Measurements from ENCODE around the gene KMT5B.

Gene KMT5B

DNA sequence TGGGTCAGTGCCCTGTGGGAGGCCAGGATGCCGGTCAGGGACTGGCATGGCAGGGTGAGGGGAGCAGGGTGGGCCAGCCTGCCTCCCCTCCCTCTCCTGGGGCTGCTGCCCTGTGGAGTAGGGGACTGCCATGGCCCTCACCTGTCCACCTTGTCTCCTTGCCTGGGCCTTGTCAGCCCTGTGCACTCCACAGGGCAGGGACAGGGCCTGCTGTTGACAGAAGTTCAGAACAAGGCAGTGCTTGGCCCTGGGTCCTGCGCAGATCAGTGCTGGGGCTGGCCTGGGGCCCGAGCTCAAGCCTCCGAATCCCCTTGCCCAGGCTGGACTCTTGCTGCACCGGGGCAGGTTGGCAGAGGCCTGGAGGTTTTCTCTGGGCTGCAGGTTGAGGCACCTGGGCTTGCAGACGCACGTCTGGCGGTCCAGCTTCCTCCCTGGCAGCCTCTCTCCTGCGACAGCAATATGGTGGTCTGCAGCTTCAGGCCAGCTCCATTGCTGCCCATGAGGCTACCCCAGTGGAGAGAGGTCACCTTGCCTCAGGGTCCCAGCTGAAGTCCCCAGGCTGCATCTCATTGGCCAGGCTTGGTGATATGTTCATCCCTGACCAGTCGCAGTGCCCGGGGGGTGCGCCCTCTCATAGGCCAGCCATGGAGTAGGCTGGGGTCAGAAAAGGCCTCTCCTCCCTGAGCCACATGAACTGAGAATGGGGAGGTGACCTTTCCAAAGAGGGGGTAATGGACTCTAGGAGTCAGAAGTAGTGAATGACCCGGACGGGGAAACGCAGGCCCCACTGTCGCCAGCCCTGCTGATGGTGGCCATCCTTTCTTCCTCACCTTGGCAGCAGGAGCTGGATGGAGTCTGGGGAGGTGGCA lies 70.4 kb downstream of the KMT5B start:
- no peak for DNase-seq

DNA sequence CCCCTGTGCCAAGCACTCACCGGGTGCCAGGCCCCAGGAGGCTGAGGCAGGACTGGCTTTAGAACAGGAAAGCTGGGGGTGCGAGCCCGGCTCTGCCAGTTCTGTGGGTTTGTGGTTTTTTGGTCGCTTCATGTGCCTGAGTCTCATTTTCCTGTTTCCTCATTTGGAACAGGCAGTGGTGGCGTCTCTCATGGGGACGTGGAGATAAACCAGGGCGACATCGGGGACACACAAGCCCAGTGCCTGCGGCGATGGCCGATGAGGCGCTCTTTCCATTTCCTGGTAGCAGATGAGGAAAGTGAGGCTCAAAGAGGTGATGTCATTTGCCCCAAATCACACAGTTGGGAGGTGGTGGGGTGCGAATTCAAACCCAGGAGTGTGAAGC lies 71.1 kb downstream of the KMT5B start:
- peak; percentile 19 for DNase-seq

DNA sequence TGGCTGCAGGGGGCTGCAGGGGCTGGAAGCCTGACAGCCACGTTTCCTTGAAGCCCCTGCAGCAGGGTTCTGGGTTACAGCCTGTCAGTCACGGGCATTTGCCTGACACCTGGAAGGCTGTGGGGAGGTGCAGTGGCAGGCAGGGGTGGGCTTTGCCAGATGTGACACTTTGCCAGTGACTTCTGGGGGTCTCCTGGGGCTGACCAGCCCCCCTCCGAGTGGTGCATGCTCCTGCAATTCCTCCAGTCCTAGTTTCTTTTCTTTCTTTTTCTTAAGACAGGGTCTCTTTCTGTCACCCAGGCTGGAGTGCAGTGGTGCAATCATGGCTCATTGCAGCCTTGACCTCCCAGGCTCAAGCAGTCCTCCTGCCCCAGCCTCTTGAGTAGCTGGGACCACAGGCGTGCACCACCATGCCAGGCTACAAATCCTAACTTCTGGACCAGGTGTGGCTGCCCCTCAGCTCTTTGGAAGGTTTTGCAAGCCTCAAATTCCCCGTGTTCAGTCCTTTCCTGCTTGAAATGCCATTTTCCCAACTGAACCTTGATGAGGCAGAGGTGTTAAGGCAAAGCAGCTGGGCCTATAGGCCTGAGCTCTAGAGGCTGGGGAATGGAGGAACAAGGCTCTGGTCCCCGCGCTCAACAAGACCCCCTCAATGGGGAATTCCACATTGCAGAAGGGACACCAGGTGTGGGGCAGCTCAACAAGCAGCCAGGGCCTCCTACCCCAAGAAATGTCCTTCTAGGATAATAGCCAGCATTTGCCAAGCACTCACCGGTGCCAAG lies 71.7 kb downstream of the KMT5B start:
- DNase-seq, result no peak

DNA sequence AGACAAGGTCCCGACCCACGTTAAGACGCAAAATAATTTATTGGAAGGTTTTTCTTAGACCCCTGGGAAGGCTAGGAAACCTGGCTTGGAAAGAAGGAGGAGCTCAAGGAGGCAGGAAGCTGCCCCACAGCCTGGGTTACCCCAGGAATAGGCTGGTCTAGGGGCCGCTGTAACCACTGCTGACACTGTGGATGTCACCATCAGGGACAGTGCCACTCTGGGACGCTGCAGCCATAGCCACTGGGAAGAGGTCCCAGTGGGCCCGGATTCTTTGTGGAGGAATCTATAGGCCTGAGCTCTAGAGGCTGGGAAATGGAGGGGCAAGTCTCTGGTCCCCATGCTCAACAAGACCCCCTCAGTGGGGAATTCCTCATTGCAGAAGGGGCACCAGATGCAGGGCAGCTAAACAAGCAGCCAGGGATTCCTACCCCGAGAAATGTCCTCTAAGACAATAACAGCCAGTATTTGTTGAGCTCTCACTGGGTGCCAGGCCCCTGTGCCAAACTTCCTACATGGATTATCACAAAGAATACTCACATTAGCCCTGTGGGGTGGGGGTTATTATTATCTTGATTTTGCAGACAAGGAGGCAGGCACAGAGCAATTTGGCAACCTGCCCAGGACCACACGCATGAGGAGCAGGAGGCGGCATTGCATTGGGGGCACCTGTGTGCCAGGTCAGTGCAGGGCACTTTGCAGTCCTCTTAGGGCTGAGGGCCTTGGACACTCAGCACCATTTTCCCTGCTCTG lies 72.4 kb downstream of the KMT5B start:
- no peak for DNase-seq

DNA sequence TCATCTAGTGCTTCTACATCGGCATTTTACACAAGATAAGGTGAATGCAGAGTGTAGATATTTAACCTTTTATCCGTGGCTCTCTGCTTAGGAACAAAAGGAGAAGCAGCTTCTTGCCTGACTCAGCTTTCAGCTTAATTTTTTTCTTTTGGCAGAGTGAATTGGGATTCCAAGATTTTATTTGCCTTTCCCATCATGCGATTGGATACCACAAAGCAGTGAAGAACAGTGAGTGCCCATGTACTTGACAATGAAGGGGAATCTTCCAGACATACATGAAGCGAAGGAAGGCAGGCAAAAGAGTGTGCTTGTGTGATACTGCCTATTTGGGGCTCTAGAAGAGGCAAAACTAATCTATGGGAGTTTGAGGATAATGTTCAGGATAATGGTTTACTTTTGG lies 74.9 kb downstream of the KMT5B start:
- no peak for DNase-seq

DNA sequence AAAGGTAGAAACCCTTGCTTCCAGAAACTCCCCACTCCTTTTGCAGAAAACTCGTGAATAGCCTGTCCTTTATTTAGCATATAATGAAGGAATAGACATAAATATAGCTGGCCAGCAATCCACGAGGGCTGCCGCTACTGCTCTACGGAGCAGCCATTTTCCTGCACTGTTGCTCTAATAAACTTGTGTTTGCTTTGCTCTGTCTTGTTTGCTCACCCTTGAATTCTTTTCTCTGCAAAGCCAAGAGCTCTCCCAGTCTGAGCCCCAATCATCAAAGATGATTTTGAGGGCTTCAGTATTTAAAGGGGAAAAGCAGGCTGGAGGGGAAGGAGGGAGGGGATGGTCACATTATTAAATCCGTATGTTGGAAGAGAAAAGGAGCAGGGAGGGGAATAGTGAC lies 75.3 kb downstream of the KMT5B start:
- no peak for DNase-seq

DNA sequence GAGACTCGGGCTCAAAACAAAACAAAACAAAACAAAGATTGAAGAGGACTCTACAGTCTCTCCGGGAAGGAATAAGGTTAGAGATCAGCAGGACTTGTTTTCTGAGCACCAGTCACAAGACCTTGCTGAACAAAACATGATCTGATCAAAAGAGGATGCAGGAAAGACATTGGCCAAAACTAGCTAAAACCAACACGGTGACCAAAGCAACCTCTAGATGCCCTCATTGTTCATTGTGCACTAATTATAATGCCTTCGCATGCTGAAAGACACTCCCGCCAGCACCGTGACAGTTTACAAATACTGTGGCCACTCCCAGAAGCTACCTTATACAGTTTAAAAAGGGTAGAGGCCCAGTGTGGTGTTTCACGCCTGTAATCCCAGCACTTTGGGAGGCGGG lies 76.2 kb downstream of the KMT5B start:
- no peak for DNase-seq

DNA sequence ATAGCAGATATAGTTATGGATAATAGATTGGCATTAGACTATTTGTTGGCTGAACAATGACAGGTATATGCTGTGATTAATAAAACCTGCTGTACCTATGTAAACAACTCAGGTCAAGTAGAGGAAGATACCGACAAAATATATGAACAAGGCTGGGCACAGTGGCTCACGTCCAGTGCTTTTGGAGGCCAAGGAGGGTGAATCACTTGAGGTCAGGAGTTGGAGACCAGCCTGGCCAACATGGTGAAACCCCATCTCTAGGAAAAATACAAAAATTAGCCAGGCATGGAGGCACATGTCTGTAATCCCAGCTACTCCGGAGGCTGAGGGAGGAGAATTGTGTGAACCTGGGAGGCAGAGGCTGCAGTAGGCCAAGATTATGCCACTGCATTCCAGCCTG lies 77.9 kb downstream of the KMT5B start:
- no peak for DNase-seq

DNA sequence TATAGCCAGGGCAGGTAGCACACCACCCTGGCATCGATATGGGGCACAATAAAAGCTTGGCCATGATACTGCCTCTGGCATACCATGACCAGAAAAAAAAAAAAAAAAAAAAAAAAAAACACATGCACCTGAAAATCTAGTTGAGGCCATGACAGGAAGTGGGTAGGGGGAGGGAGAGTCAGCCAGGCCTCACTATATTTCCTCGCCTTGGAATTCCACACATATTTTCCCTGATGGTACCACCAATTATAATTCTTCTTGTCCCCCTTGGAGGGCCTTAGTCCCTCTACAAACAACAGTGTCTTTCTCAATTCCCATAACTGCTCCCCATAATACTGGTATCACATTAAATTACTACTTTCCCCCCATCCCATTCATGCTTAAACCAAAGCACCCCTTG lies 79.3 kb downstream of the KMT5B start:
- DNase-seq, result no peak

DNA sequence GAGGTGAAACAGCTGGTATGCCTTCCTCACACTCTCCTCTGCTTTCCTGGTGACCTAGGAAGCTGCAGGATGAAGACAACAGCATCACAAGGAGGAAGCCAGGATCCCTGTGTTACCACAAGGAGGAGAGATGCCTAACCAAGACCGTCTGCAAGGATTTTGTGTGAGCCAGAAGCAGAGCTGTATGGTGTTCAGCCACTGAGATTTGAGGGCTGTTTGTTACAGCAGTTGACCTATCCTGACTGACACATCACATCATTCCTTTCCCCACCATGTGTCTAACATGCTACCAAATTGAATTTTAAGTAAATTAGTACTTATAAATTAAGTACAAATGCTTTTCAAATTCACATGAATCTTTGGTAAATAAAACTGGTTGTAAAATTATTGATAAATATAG lies 83.0 kb downstream of the KMT5B start:
- no peak for DNase-seq

DNA sequence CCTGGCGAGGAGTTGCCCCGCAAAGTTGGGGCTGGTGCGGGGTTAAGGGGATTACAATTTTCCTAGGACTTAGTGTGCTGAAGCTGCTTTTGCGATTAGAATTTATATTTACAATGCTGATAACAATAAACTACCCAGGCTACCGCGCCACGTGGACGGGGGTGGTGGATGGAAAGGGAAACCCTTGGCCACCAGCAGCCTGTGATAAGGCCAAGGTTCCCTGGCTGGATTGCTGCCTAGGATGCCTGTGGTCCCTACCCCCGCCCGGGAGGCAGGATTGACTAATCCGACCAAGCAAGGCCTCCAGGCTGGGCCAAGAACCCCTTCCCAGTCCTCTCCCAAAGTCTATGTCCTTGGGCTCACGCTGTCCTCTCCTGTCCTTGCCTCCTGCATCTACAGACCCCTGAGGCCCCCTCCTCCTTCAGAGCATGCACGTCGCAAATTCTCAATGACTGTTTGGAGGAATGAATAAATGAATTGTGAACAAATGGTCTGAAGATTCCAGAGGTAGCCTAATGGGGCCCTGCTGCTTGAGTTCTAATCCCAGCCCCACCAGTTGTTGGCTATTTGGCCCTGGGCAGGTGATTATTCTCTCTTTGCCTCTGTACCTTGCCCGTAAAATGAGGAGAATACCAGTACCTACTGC lies 84.3 kb downstream of the KMT5B start:
- no peak for DNase-seq

DNA sequence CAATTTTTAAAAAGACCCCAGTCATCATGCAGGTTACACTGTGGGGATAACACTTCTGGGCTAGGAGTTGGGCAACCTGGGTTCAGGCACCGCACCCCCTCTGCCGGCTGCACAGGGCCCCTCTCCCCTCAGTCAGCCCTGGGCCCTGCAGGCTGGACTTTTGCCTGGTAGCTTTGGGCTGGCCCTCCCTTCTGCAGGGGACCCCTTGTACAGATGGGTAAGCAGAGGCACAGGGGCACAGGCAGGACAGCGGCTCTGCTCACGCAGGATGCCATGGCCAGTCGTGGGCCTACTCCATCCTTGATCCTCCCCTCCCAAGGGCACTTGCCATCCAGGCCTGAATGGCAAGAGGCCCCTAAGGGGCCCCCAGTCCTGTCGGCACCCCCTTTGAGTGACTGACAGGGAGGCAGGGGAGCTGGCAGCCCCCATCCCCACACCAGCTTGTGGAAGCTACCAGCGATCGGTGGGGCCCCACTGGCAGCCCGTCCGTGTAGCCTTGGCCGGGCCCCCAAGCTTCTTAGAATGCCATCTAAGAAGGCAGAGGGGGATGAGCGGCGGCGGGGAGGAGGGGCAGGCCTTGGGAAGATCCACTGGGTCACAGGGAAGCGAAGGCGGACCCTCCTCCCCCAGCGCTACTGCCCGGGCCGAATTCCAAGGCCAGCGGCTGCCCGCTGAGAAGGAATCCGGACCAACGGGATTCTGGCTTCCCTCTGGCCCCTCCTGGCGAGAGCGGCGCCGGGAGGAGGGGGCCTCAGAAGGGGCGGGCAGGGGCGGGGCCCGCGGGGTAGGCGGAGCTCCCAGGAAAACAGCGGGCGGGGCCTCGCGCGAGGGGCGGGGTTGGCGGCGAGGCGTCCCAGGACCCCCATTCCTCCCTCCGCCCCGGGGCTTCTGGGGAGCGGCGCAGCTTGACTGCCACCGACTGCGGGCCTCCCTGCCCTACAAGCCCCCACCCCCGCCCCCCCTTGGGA lies 85.1 kb downstream of the KMT5B start:
- no peak for DNase-seq

DNA sequence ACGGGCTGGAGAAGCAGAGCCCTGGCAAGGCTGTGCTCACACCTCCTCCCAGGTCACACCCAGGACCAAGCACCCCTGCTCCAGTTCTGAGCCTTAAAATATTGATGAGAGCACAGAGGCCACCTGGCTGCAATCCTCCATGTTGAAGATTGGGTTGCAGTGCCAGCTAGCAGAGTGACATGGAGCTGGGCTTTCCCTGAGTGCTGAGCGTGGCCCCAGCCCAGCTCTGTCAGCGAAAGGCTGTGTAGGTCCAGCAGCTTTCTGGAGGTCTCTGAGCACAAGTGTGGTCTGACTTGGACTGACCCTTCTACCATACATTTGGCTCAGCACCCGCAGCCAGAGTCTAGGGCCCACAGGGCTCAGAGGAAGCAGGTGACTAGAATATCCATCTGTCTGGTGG lies 87.9 kb downstream of the KMT5B start:
- no peak for DNase-seq

DNA sequence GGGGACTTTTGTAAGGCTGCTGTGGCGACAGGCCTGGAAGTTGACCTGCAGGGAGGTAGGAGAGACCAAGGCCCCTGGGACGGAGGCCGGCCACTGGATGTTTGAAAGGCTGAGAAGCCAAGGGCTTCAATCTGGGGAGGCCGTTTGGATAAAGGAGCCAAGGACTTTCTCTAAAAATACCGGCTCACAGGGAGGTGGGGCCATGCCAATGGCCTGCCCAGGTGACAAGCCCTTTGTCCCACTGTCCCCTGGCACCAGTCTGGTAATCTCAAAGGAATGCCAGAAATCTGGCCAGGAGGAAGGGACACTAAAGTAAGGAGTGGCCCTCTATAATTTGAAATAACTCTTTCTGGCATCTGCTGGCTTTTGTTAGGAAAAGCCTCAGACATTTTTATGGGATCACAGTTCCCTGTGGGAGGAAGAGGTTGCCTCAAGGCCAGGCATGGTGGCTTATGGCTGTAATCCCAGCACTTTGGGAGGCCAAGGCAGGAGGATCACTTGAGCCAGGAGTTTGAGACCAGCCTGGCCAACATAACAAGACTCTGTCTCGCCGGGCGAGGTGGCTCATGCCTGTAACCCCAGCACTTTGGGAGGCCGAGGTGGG lies 90.1 kb downstream of the KMT5B start:
- DNase-seq, result no peak

DNA sequence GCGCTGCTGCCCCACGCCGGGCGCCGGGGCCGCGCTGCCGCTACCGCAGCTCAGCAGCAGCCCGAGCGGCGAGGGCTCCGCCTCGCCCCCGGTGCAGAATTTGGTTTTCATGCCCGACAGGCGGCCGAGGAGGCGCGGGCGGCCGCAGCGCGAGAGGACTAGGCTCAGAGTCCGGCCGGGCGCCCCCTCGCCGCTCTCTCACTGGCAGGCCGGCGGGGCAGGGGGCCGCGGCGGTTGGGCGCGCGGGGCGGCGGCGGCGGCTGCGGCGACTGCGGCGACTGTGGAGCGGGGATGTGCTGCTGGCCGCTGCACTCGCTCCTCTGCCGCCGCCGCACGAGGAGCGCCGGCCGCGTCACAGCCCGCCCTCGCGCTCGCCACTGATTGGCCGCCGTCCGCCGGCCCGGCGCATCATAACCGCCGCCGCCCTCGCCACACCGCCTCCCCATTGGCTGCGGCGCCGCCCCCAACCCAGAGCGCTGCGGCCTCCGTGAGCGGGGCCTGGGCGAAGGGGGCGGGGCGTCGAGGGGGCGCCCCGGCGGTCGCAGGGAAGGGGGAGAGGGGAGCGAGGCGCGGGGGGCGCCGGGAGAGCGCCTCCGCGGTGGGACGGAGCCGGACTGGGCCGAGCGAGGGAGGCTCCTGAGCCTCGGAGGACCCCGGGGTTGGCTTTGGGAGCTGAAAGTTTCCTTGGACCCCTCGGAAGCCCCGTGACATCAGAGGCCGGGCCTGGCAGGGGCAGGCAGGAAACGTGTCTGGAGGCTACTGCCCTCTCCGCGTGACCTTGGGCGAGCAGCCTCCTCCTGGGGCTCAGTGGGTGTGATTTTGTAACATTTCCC lies 91.8 kb downstream of the KMT5B start, which contains the start of gene CHKA:
Gene CHKA, minus strand, starts transcription at position 322 of the 833 bp plus-strand sequence. Its CDS starts 211 bp downstream, at position 111.
- peak; percentile 86 for DNase-seq

DNA sequence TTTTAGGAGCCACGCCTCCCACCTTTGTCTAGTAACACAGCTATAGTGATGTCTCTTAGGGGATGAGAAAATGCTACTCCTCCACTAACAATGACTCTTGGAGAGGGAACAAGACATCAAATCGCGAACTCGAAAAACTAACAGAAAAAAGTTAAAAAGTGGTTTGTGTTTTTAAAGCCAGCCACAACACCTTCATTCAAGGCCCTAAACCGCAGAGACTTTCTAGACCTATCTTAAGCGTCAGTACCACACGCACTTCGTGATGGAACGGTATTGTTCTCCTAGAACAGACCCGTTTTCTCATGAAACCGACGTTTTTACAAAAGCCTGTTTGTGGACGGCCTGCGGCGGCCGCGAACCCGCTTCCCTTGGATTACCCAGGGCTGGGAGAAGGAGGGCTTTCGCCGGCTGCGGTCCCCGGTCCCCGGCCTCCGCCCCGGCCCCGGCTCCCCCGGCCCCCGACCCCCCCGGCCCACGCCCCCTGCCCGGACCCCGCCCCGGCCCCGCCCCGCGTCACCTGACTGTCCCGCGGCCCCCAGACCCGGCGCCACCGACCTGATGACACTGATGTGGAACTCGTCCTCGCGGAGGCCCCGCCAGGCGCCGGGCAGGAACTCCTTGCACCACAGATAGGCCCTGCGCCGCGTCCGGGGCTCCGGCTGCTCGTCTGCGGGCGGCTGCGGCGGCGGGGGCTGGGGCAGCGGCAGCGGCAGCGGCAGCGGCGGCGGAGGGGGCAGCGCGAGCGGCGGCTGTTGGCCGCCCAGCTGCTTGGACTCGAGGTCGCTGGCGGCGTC lies 92.6 kb downstream of the KMT5B start:
- peak; percentile 45 for DNase-seq

DNA sequence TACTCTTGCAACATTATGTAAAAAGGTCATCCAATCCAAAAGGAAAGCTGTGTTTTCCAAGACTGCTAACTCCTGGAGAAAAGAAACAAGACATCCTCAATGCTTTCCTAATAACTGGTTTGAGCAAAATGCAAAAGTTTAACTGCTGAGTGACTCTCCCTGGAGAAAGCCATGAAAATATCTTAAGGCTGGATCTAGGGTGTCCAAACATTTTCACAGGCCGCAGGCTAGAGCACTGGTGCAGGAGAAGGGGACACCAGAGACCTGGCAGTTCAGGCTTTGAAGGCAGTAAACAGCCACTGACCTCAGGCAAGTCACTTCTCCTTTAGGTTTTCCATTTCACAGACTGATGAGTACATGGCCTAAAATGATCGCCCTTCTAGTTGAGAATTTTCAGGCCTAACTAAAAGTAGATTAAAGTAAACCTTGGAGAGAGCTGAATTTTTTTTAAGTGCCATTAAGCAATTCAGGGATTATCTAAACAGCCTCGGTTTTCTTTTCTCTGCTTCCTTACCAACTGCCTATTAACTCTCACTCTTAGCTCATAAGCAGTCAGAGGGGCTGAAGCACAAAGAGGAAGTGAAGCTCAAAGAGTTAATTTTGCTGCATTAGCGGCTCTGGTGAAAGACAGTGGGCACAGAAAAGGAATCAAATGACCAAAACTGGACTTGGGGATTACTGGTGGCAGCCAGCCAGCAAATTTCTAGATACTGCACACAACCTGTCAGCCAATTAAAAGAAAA lies 94.2 kb downstream of the KMT5B start:
- DNase-seq, result no peak

DNA sequence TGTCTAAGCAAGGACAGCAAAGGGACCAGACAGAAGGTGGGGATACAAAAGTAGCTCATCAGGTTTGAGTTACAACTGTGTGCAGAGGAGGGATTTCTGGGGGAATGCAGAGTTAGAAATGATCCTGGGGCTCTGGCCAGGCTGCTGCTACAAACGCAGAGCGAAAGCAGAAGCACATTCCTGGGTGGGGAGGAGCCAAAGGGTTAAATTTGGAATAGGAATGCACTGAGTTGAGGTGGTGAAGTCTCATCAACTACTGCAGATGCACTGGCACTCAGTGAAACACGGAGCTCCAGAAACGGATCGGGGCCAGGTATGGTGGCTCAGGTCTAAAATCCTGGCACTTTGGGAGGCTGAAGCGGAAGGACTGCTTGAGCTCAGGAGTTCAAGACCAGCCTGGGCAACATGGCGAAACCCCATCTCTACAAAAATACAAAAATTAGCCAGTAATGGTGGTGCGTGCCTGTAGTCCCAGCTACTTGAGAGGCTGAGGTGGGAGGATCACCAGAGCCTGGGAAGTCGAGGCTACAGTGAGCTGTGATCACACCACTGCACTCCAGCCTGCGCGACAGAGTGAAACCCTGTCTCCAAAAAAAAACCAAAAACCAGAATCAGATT lies 95.1 kb downstream of the KMT5B start:
- no peak for DNase-seq
